OCI-LY3 (cell line): Measurements from ENCODE around the gene DENND4A.

Experiments used
- H2AFZ ChIP-seq: fragments of 200-600, 300-600 bp; shearing (Covaris generic); 2 replicates; pipeline ENCODE4 v1.6.0; 2014; ENCODE audit warnings: antibody characterized with exemption, low read depth, low read length
- H3K27ac ChIP-seq: fragments of 200-600, 300-600 bp; sonication (generic); 2 replicates; pipeline ENCODE4 v1.5.1; 2014; ENCODE audit warnings: mild to moderate bottlenecking, low read length, moderate library complexity, mixed read lengths
- H3K27me3 ChIP-seq: fragments of 200-600, 300-600 bp; sonication (generic); 2 replicates; pipeline ENCODE4 v1.6.1; 2014; ENCODE audit warnings: low read depth, low read length, mixed read lengths
- H3K36me3 ChIP-seq: fragments of 200-600, 300-600 bp; sonication (generic); replicated peaks from 2 replicates; pipeline ENCODE3; 2014; ENCODE audit warnings: low read depth, low read length, mixed read lengths
- H3K4me1 ChIP-seq: fragments of 300-600, 200-600 bp; sonication (generic); 2 replicates; pipeline ENCODE4 v1.6.1; 2014; ENCODE audit warnings: low read length, mixed read lengths
- H3K4me2 ChIP-seq: fragments of 200-600, 300-600 bp; sonication (generic); 2 replicates; pipeline ENCODE4 v1.6.1; 2014; ENCODE audit warnings: low read length, mixed read lengths
- H3K4me3 ChIP-seq: fragments of 300-600, 200-600 bp; sonication (generic); 2 replicates; pipeline ENCODE4 v1.5.1; 2014; ENCODE audit warnings: antibody characterized with exemption, mild to moderate bottlenecking, low read length, moderate library complexity
- H3K79me2 ChIP-seq: fragments of 300-600, 200-600 bp; shearing (Covaris generic); 2 replicates; pipeline ENCODE4 v1.6.1; 2014; ENCODE audit warnings: mild to moderate bottlenecking, low read length, mixed read lengths
- H3K9ac ChIP-seq: fragments of 300-600, 200-600 bp; shearing (Covaris generic); 2 replicates; pipeline ENCODE4 v1.6.0; 2014; ENCODE audit warnings: mild to moderate bottlenecking, low read length, moderate library complexity
- H3K9me3 ChIP-seq: fragments of 200-600, 300-600 bp; shearing (Covaris generic); 2 replicates; pipeline ENCODE4 v1.6.1; 2014; ENCODE audit warnings: low read length, mixed read lengths; ENCODE audit not compliant: insufficient read depth
- H4K20me1 ChIP-seq: fragments of 200-600, 300-600 bp; sonication (generic); 2 replicates; pipeline ENCODE4 v1.6.1; 2016; ENCODE audit warnings: low read length, mixed read lengths; ENCODE audit not compliant: insufficient read depth
- EZH2phosphoT487 ChIP-seq: fragments of 200-600 bp; shearing (Covaris generic); IDR thresholded peaks from 2 replicates; pipeline ENCODE4 v1.6.1; 2018; ENCODE audit warnings: antibody characterized with exemption, mixed run types, low read depth
- TF ChIP-seq, protein P1 (sequence below): fragments of 200-600, 300-600 bp; sonication (generic); IDR thresholded peaks from 2 replicates; pipeline ENCODE4 v1.5.1; 2014; ENCODE audit warnings: antibody characterized with exemption, low read length, low read depth

The DENND4A gene

DNA sequence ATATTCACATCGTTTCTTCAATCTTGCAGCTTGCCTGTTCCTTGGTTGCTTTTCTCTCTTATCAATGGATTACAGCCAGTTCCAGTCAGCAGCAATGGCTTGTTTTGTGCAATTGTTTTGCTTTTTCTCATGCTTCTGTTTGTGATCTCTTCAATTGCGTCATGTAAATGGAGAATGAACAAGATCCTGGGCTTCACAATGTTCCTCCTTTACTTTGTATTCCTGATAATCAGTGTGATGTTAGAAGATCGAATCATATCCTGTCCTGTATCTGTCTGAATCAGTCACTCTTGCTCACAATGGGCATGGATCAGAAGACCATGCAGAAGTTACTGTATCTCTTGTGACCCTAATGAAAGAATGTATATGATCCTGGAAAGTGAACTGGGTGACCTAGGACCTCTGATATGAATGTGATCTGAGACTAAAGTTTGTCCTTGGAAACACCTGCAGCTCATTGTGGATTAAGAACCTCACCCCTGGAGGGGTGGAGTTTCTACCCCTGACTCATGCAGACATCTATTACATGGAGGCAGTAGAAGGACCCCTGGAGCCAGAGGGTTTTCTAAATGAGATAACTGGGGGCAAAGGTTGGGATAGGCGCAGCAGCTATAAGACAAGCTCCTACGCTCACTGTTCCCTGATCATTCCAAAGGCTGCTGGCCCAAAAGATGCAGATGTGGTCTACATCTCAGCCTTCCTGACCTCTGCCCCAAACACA is 138.1 kb downstream of the DENND4A start:
- no peak overlapping the region for H3K4me2 ChIP-seq
- H3K27me3 ChIP-seq: no peaks in the 10 kb centered on the region
- H3K9ac ChIP-seq: no peak overlapping the region
- TF ChIP-seq, protein P1, sequence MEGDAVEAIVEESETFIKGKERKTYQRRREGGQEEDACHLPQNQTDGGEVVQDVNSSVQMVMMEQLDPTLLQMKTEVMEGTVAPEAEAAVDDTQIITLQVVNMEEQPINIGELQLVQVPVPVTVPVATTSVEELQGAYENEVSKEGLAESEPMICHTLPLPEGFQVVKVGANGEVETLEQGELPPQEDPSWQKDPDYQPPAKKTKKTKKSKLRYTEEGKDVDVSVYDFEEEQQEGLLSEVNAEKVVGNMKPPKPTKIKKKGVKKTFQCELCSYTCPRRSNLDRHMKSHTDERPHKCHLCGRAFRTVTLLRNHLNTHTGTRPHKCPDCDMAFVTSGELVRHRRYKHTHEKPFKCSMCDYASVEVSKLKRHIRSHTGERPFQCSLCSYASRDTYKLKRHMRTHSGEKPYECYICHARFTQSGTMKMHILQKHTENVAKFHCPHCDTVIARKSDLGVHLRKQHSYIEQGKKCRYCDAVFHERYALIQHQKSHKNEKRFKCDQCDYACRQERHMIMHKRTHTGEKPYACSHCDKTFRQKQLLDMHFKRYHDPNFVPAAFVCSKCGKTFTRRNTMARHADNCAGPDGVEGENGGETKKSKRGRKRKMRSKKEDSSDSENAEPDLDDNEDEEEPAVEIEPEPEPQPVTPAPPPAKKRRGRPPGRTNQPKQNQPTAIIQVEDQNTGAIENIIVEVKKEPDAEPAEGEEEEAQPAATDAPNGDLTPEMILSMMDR: no peak
- TF ChIP-seq EZH2phosphoT487: no peak
- no peaks in the 10 kb centered on the region for H3K79me2 ChIP-seq
- H4K20me1 ChIP-seq: no peaks in the 10 kb centered on the region
- H3K36me3 ChIP-seq: peaks cover 51% of the 10 kb centered on the region
- no peaks in the 10 kb centered on the region for H3K9me3 ChIP-seq
- no peaks in the 10 kb centered on the region; the same call in 1 of the 2 replicates for H3K4me1 ChIP-seq
- H3K27ac ChIP-seq: no peak overlapping the region
- no peak overlapping the region for H2AFZ ChIP-seq
- H3K4me3 ChIP-seq: no peak overlapping the region

DNA sequence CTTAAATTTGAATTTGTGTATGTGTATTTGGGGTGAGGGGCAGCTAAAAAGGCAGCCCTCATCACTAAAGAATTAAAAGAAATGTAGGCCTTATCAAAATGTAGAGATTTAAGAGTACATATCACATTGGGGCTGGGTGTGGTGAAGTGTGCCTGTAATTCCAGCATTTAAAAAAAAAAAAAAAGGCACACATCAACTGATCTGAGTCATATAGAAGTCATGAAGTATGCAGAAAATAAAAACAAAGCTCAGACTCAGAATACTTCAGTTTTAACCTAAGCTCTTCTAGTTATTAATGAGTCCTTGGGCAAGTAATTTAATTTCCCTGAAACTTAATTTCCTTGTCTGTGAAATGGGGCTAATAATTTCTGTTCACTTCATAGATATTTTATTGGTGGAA is 138.8 kb downstream of the DENND4A start:
- no peaks in the 10 kb centered on the region for H3K27me3 ChIP-seq
- H4K20me1 ChIP-seq: no peaks in the 10 kb centered on the region

DNA sequence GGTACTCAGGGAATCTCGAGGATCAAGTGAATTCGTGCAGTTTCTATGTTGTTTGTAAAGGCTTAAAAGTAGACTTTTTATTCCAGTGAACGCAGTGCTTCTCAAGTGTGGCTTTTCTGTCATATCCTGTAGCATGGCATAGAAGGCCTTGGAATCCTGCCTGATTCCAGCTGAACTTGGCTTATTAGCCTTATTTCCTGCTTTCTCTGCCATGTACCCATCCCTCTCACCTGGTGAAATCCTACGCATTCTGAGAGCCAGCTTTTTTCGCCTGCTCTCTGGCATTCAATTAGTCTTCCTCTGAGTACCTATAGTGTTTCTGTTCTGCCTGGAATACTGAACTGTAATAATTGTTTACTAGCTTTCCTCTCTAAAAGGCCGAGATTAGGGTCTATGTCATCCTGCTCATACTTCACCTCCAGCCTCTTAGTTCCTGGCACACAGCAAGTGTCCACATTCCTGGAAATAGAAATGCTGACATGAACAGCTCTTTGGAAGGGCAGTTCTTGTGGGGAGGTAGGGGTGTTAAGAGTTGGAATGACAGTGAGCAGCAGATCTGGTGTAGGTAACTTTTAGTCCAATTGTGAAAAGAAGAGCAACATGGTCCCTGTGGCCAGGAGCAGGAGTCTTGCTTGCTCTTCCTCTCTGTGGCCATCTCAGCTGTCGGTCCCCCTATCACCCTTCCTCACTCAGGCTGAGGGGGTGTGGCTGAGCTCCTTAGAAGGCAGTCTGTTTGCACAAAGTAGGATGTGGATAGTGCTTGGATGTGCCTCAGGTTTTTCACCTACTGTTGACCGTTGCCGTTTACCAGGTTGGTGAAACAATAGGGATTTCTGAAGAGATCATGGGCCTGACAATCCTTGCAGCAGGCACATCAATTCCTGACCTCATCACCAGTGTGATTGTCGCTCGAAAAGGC is 140.0 kb downstream of the DENND4A start:
- Histone ChIP-seq H3K27me3 (no peaks in the 10 kb centered on the region), H3K27ac (no peak overlapping the region), H3K36me3 (peaks cover 48% of the 10 kb centered on the region), H3K79me2 (no peaks in the 10 kb centered on the region), H3K4me2 (no peak overlapping the region), H3K4me1 (no peaks in the 10 kb centered on the region; the same call in 1 of the 2 replicates), H3K9me3 (no peaks in the 10 kb centered on the region), H3K4me3 (no peak overlapping the region), H2AFZ (no peak overlapping the region), H4K20me1 (no peaks in the 10 kb centered on the region), H3K9ac (no peak overlapping the region)
- TF ChIP-seq, protein P1: no peak
- TF ChIP-seq EZH2phosphoT487: no peak

More for the DNA sequence above, 138.8 kb downstream of the DENND4A start:
- no peaks in the 10 kb centered on the region; the same call in 1 of the 2 replicates for H3K4me1 ChIP-seq
- no peak overlapping the region for H3K9ac ChIP-seq
- H3K36me3 ChIP-seq: peaks cover 49% of the 10 kb centered on the region
- no peak overlapping the region for H2AFZ ChIP-seq
- H3K79me2 ChIP-seq: no peaks in the 10 kb centered on the region
- H3K4me3 ChIP-seq: no peak overlapping the region
- TF ChIP-seq, protein P1: no peak
- TF ChIP-seq EZH2phosphoT487: no peak
- H3K9me3 ChIP-seq: no peaks in the 10 kb centered on the region
- H3K27ac ChIP-seq: no peak overlapping the region
- no peak overlapping the region for H3K4me2 ChIP-seq

DNA sequence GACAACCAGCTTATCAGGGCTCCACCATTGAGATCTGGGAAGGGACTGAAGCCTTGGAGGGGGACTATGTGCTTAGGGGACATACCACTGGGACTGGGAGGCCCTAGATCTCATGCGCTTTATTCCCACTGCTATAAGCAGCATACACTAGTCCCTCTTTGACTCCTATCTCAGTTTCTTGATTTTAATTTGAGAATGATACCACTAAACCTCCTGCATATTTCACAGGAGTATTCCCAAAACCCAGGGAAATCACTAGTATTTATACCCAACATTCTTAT is 141.1 kb downstream of the DENND4A start:
- Histone ChIP-seq H3K9ac (no peak overlapping the region), H3K79me2 (no peaks in the 10 kb centered on the region), H3K27ac (no peak overlapping the region), H3K4me3 (no peak overlapping the region), H3K27me3 (no peaks in the 10 kb centered on the region), H3K4me1 (no peaks in the 10 kb centered on the region; the same call in 1 of the 2 replicates), H3K9me3 (no peaks in the 10 kb centered on the region), H2AFZ (no peak overlapping the region), H4K20me1 (no peaks in the 10 kb centered on the region), H3K4me2 (no peak overlapping the region), H3K36me3 (peaks cover 42% of the 10 kb centered on the region)
- no peak for TF ChIP-seq EZH2phosphoT487
- TF ChIP-seq, protein P1: no peak
